Liver (tissue), 9 donors: Measurements from ENCODE around the gene ZNF473. TPM values are rescaled to one million over a fixed set of nuclear protein-coding genes. Genes with fewer than 3 reads are reported as not detected.
"Not testable (repeated sequence)": the region's sequence is repeated elsewhere in the genome, so short reads cannot be mapped to it uniquely, and the experiment has no call there.

Source experiments
- DNase-seq: peaks from one replicate; pipeline ENCODE4 v3.0.0-alpha.2; 2017; ENCODE audit warnings: low spot score
- H3K27ac ChIP-seq, 2 donors: one replicate each; pipeline ENCODE4 v1.7.0; 2013; ENCODE audit warnings: inconsistent platforms in 2 of 2, low read length in 2 of 2, control low read depth in 1 of 2, low read depth in 1 of 2, mild to moderate bottlenecking in 1 of 2
- H3K27me3 ChIP-seq, 4 donors: one replicate each; pipeline versions ENCODE4 v1.6.1 to v1.7.0; 2013; ENCODE audit warnings: low read length in 3 of 4, inconsistent platforms in 1 of 4, mild to moderate bottlenecking in 1 of 4, moderate library complexity in 1 of 4; ENCODE audit not compliant: control insufficient read depth in 4 of 4, insufficient read depth in 4 of 4
- H3K36me3 ChIP-seq, 4 donors: one replicate each; pipeline versions ENCODE4 v1.6.1 to v1.7.0; 2013; ENCODE audit warnings: low read length in 3 of 4, mild to moderate bottlenecking in 3 of 4, low read depth in 1 of 4, moderate library complexity in 1 of 4; ENCODE audit not compliant: control insufficient read depth in 4 of 4, insufficient read depth in 3 of 4
- H3K4me1 ChIP-seq, 4 donors: one replicate each; pipeline versions ENCODE4 v1.6.1 to v1.7.0; 2013; ENCODE audit warnings: low read length in 3 of 4, mild to moderate bottlenecking in 3 of 4, moderate library complexity in 1 of 4; ENCODE audit not compliant: control insufficient read depth in 4 of 4, insufficient read depth in 4 of 4
- H3K4me3 ChIP-seq, 3 donors: one replicate each; pipeline versions ENCODE4 v1.6.1 to v1.7.0; 2013; ENCODE audit warnings: low read length in 3 of 3, control low read depth in 1 of 3, low read depth in 1 of 3, mild to moderate bottlenecking in 1 of 3
- H3K9ac ChIP-seq, 2 donors: one replicate each; pipeline ENCODE4 v1.7.0; 2013; ENCODE audit warnings: low read length in 2 of 2, mild to moderate bottlenecking in 2 of 2, moderate library complexity in 2 of 2, control low read depth in 1 of 2, low read depth in 1 of 2
- H3K9me3 ChIP-seq, 4 donors: one replicate each; pipeline versions ENCODE4 v1.6.1 to v1.7.0; 2013; ENCODE audit warnings: low read length in 3 of 4; ENCODE audit not compliant: control insufficient read depth in 4 of 4
- JUND ChIP-seq, 2 donors: IDR thresholded peaks; 2 replicates each; pipeline ENCODE4 v1.6.1; 2016; ENCODE audit warnings: antibody characterized with exemption in 2 of 2
- NR2F2 ChIP-seq: IDR thresholded peaks from 2 replicates; pipeline ENCODE4 v1.6.1; 2016; ENCODE audit warnings: antibody characterized with exemption
- TAF1 ChIP-seq: conservative IDR thresholded peaks from 2 replicates; pipeline ENCODE4 v1.6.1; 2016; ENCODE audit warnings: antibody characterized with exemption, mild to moderate bottlenecking
- WGBS: extraction: QIAGEN DNeasy Blood & Tissue Kit; methylation state at CpG from one replicate; pipeline ENCODE4 v1.1.7; 2013; 5-methylcytosine and 5-hydroxymethylcytosine counted together
- polyA plus RNA-seq, 2 donors: library from polyadenylated mRNA; stranded (reverse) in 1 of 2; unstranded in 1 of 2; fragments of 200-250 nt in 1 of 2; fragments of >200 nt in 1 of 2; fragmentation: Nextera tagmentation in 1 of 2; extraction: Ambion mirVana in 1 of 2; gene quantifications; one replicate each; pipeline versions ENCODE4 v1.2.1 to v1.2.3, GENCODE V29; 2013 to 2015
- total RNA-seq, 2 donors: library from RNA; depleted of rRNA; stranded (reverse); fragments of >200 nt; gene quantifications; one replicate each; pipeline ENCODE4 v1.2.3, GENCODE V29; 2014
- TF ChIP-seq, protein P1 (sequence below): fragments of 150-350 bp; IDR thresholded peaks from 2 replicates; pipeline ENCODE4 v1.5.1; 2017; ENCODE audit warnings: improper control_type of control experiment, low read depth, low read length; ENCODE audit not compliant: missing input control
- donor health status: healthy.
- donor health status: healthy.
- donor health status: healthy.
- donor health status: healthy.
- donor health status: healthy.

The ZNF473 gene
- total and polyA plus RNA-seq, 4 donors = 0.92 to 4.0 (median 2.8) TPM

DNA sequence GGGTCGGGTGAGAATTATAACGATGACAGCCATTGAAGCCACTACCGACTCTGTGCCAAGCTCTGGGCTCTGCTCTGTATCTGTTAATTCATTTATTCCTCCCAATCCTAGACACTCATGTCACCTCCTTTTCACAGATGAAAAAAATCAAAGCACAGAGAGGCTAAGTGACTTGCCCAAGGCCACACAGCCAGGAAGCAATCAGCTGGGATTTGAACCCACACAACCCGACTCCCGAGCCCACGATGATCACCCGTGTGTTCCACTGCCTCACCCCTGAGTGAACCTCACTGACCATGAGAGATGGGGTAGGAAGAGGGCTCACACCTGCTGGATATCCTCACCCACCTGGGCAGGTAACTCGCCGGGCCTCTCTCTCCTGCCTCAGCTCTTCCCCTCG is 40.1 kb downstream of the ZNF473 start:
- DNase-seq = no peak
- Histone ChIP-seq H3K36me3 (no peaks in the 10 kb centered on the region), H3K4me3 (no peak overlapping the region), H3K27ac (no peak overlapping the region), H3K4me1 (no peaks in the 10 kb centered on the region), H3K9ac (no peak overlapping the region), H3K27me3 (no peaks in the 10 kb centered on the region), H3K9me3 (peaks cover 0 to 7% (median under 1%) of the 10 kb centered on the region in 4 donors)
- 84% methylated on average over 10 of the region's 10 CpGs for WGBS
- no peak for TF ChIP-seq JUND (IDR thresholded peaks at IDR 0.05)
- no peak for TF ChIP-seq NR2F2
- TF ChIP-seq TAF1 = no peak

DNA sequence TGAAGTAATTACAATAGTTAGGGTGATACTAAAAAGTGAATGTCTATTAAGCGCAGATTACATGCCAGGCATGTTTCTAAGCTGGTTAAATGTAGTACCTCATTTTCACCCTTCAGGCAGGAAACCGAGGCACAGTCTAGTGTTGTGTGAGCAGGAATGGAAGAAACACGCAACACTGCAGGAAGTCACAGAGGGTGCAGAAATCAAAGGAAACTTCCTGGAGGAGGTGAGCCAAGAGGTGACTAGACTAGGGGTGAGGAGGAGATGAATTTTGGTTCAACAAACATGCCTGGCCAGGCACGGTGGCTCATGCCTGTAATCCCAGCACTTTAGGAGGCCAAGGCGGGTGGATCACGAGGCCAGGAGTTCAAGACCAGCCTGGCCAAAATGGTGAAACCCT is 41.8 kb downstream of the ZNF473 start:
- H3K27ac ChIP-seq = no peak overlapping the region
- TF ChIP-seq TAF1 = no peak
- TF ChIP-seq JUND (IDR thresholded peaks at IDR 0.05) = no peak
- TF ChIP-seq, protein P1, sequence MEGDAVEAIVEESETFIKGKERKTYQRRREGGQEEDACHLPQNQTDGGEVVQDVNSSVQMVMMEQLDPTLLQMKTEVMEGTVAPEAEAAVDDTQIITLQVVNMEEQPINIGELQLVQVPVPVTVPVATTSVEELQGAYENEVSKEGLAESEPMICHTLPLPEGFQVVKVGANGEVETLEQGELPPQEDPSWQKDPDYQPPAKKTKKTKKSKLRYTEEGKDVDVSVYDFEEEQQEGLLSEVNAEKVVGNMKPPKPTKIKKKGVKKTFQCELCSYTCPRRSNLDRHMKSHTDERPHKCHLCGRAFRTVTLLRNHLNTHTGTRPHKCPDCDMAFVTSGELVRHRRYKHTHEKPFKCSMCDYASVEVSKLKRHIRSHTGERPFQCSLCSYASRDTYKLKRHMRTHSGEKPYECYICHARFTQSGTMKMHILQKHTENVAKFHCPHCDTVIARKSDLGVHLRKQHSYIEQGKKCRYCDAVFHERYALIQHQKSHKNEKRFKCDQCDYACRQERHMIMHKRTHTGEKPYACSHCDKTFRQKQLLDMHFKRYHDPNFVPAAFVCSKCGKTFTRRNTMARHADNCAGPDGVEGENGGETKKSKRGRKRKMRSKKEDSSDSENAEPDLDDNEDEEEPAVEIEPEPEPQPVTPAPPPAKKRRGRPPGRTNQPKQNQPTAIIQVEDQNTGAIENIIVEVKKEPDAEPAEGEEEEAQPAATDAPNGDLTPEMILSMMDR = no peak
- no peak for DNase-seq

DNA sequence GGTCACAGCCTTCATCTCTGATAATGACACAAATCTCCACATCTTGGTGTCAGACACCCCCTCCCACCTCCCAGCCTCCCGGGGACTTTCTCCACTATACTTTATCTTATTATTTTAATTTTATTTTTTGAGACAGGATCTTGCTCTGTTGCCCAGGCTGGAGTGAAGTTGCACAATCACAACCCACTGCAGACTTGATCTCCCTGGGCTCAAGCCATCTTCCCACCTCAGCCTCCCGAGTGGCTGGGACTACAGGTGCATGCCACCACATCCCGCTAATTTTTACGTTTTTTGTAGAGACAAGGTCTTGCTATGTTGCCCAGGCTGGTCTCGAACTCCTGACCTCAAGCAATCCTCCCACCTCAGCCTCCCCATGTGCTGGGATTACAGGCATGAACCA is 42.6 kb downstream of the ZNF473 start:
- not testable (repeated sequence) for H3K27ac ChIP-seq, H3K4me1 ChIP-seq, H3K4me3 ChIP-seq, H3K36me3 ChIP-seq, H3K9ac ChIP-seq, H3K9me3 ChIP-seq, DNase-seq, H3K27me3 ChIP-seq
- WGBS = 80% methylated on average over 5 of the region's 5 CpGs

More for the DNA sequence above, 41.8 kb downstream of the ZNF473 start:
- H3K4me3 ChIP-seq = no peak overlapping the region
- H3K4me1 ChIP-seq = no peaks in the 10 kb centered on the region
- WGBS = 69% methylated on average over 6 of the region's 6 CpGs
- no peaks in the 10 kb centered on the region for H3K9me3 ChIP-seq
- no peak overlapping the region for H3K9ac ChIP-seq
- H3K36me3 ChIP-seq = no peaks in the 10 kb centered on the region
- H3K27me3 ChIP-seq = no peaks in the 10 kb centered on the region

DNA sequence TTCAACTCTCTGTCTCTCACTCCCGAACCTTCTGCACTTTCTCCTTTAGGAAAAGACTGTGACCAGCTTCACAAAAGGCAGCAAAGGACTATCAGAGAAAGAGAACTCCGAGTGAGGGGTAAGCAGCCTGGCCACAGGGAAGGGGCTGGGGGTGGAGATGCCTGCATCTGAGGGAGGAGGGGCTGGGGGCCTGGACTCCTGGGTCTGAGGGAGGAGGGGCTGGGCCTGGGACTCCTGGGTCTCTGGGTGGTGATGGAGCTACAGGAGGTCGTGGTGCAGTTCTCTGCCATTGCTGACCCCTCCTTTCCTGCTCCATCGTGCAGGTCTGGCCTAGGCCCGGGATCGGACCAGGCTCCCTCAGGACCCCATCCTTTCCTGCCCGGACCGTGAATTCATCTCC is 49.3 kb downstream of the ZNF473 start:
- not testable (repeated sequence) for H3K27me3 ChIP-seq, H3K9ac ChIP-seq, H3K9me3 ChIP-seq, H3K4me3 ChIP-seq, H3K4me1 ChIP-seq, DNase-seq, H3K27ac ChIP-seq, H3K36me3 ChIP-seq
- WGBS = 72% methylated on average over 4 of the region's 8 CpGs

DNA sequence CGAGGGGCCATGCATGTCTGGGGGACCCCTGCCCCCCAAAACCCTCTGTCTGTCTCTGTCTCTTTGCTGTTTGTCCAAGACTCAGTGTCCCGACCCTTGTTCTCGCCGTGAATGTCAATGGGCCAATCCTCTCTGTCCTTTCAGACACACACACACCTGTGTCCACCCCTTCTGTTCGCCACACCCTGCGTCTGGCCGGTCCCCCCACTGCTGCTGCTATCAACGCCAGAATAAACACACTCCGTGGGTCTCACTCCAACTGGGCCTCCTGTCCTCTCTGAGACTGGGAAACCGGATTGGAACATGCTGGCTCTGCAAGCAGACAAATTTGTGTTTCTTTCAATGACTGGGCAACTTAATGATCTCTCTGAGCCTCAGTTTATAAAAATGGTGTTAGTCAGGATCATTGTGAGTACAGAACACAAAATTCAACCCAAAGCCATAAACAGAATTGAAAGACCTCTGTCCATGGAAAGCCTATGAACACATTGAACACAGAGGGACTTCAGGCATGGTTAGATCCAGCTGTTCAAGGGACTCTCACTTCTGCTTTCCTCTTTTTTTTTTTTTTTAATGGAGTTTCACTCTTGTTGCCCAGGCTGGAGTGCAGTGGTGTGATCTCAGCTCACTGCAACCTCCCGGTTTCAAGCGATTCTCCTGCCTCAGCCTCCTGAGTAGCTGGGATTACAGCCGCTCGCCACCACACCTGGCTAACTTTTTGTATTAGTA is 50.0 kb downstream of the ZNF473 start:
- H3K27ac ChIP-seq, DNase-seq, H3K27me3 ChIP-seq, H3K36me3 ChIP-seq, H3K9ac ChIP-seq, H3K9me3 ChIP-seq, H3K4me3 ChIP-seq, H3K4me1 ChIP-seq: not testable (repeated sequence)
- WGBS = 75% methylated on average over 13 of the region's 14 CpGs

DNA sequence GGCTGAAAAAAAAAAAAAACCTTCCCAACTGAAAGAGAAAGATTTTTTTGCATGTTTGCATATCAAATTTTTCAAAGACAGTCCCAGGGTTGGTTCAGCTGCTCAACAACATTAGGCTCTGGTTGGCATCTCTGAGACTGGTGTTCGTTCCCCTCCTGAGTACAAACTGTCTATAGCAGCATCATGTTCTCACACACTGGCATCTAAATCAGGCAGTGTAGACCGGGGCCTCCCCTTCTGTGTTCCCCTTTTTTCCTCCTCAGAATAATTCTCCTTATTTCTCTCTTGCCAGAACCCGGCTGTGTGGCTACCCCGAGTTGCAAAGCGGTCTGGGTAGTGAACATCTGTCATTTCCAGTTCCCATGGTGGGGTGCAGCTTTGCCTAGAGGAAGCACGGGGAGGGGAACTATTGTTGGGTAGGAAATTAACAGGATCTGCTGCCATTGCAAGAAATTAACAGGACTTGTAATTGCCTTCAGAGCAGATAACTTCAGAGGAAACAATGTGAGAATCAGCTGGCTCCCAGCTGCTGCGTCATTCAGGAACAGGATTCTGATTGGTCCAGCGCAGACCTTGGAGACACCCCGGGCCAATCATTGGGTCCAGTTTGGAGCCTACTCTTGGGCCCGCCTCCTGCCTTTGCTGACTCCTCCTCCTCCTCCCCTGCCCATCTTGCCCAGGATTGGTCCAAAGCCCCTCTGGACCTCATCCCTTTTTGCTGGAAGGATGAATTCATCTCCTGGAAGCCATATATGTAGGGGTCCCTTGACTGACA is 51.0 kb downstream of the ZNF473 start:
- H3K36me3 ChIP-seq, H3K9me3 ChIP-seq, H3K27me3 ChIP-seq, H3K4me3 ChIP-seq, DNase-seq, H3K9ac ChIP-seq, H3K27ac ChIP-seq, H3K4me1 ChIP-seq: not testable (repeated sequence)
- WGBS = 67% methylated on average over 9 of the region's 10 CpGs

DNA sequence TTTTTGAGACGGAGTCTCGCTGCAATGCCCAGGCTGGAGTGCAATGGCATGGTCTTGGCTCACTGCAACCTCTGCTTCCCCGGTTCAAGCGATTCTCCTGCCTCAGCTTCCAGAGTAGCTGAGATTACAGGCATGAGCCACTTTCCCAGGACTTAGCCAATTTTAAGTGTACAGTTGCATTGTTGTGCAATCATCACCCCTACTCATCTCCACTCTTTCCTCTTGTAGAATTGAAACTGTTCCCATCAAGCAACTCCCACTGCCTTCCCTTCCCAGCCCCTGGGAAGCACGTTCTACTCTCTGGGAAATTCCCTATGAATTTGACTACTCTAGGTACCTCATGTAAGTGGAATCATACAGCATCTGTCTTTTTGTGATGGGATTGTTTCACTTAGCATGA is 53.2 kb downstream of the ZNF473 start:
- WGBS = 84% methylated on average over 4 of the region's 5 CpGs
- DNase-seq, H3K9me3 ChIP-seq, H3K9ac ChIP-seq, H3K27me3 ChIP-seq, H3K4me1 ChIP-seq, H3K27ac ChIP-seq, H3K36me3 ChIP-seq, H3K4me3 ChIP-seq: not testable (repeated sequence)
